GM19455 (cell line): ENCODE results near the gene TBKBP1.

Source experiments
- ATAC-seq: cut with Tn5 transposase; IDR thresholded peaks from one replicate; pipeline ENCODE4 v1.9.1; 2021; ENCODE audit not compliant: unreplicated experiment

Gene TBKBP1

GRCh38 chr17:47698749-47699535 lies 5.0 kb downstream of the TBKBP1 start:
- no peak for ATAC-seq

- ATAC-seq: no peak
Measured at GRCh38 chr17:47699536-47699840, 5.5 kb downstream of the TBKBP1 start.

- no peak for ATAC-seq
Measured at GRCh38 chr17:47700471-47701449, 6.8 kb downstream of the TBKBP1 start.

- no peak for ATAC-seq
Measured at GRCh38 chr17:47701608-47702007, 7.6 kb downstream of the TBKBP1 start.

GRCh38 chr17:47702391-47702995 lies 8.5 kb downstream of the TBKBP1 start:
- no peak for ATAC-seq

GRCh38 chr17:47703191-47703591 lies 9.2 kb downstream of the TBKBP1 start:
- ATAC-seq: no peak

- ATAC-seq: no peak
Measured at GRCh38 chr17:47703671-47704070, 9.7 kb downstream of the TBKBP1 start.

GRCh38 chr17:47704116-47704515 lies 10.2 kb downstream of the TBKBP1 start:
- ATAC-seq: no peak

GRCh38 chr17:47704736-47705135 lies 10.8 kb downstream of the TBKBP1 start:
- no peak for ATAC-seq

GRCh38 chr17:47705536-47706530 lies 11.9 kb downstream of the TBKBP1 start:
- ATAC-seq: no peak

- no peak for ATAC-seq
Measured at GRCh38 chr17:47707056-47707804, 13.3 kb downstream of the TBKBP1 start.

GRCh38 chr17:47707884-47708283 lies 13.9 kb downstream of the TBKBP1 start:
- ATAC-seq: no peak

GRCh38 chr17:47708312-47708863 lies 14.4 kb downstream of the TBKBP1 start:
- ATAC-seq: no peak

GRCh38 chr17:47708864-47709541 lies 15.0 kb downstream of the TBKBP1 start:
- ATAC-seq: no peak

GRCh38 chr17:47709594-47709993 lies 15.6 kb downstream of the TBKBP1 start:
- no peak for ATAC-seq

GRCh38 chr17:47711366-47712099 lies 17.6 kb downstream of the TBKBP1 start:
- no peak for ATAC-seq

GRCh38 chr17:47712330-47713023 lies 18.5 kb downstream of the TBKBP1 start:
- ATAC-seq: no peak
